Left ventricle myocardium inferior (tissue), 1 donor: ENCODE measurements around the gene DOCK3. TPM values are rescaled to one million over a fixed set of nuclear protein-coding genes. Genes with fewer than 3 reads are reported as not detected.
"Not testable (repeated sequence)": the region's sequence is repeated elsewhere in the genome, so short reads cannot be mapped to it uniquely, and the experiment has no call there.

ENCODE experiments used
- DNase-seq: peaks from one replicate; pipeline ENCODE4 v3.0.0-alpha.2; 2020
- H3K27ac ChIP-seq: fragments of 200-600 bp; replicated peaks from 2 replicates; pipeline ENCODE4 v1.8.0; 2021
- H3K27me3 ChIP-seq: fragments of 200-600 bp; 2 replicates; pipeline ENCODE4 v1.8.0; 2021; ENCODE audit warnings: low read depth
- H3K36me3 ChIP-seq: fragments of 200-600 bp; 2 replicates; pipeline ENCODE4 v1.8.0; 2021
- H3K4me1 ChIP-seq: fragments of 200-600 bp; 2 replicates; pipeline ENCODE4 v1.8.0; 2021
- H3K4me3 ChIP-seq: fragments of 200-600 bp; 2 replicates; pipeline ENCODE4 v1.8.0; 2021; ENCODE audit warnings: mild to moderate bottlenecking, moderate library complexity
- H3K9me3 ChIP-seq: fragments of 200-600 bp; replicated peaks from 2 replicates; pipeline ENCODE4 v1.8.0; 2021
- CTCF ChIP-seq: fragments of 200-600 bp; IDR thresholded peaks from 2 replicates; pipeline ENCODE4 v1.8.0; 2021; ENCODE audit warnings: antibody characterized with exemption, mild to moderate bottlenecking, borderline replicate concordance
- intact Hi-C: fragments of 100-400 bp; cut with micrococcal nuclease; formaldehyde crosslinking; loops from one replicate; pipeline ENCODE4 v1.11.0; 2022
- total RNA-seq: library from RNA; stranded (reverse); fragmentation: NEBNext Ultra II Directional; extraction: Animal tissue kit (Norgen Biotek cat#: 25700); gene quantifications from one replicate; pipeline ENCODE4 v1.2.1, GENCODE V29; 2021
- donor health status: DM: no; HTN: yes; CAD: no; lungs with severe emphysema.

DOCK3 gene
- total RNA-seq, 1 donor from 2014 or later: 3.9 TPM

- intact Hi-C loops: no loop called here
- peak overlapping the region; percentile 47 for H3K27ac ChIP-seq
Observed at GRCh38 chr3:50687127-50687751, 12.5 kb downstream of the DOCK3 start.

GRCh38 chr3:50687916-50688315 lies 13.2 kb downstream of the DOCK3 start:
- intact Hi-C loops: no loop called here
- Histone ChIP-seq H3K4me3 (no peak overlapping the region), H3K9me3 (no peaks in the 10 kb centered on the region), H3K27me3 (peaks cover 6% of the 10 kb centered on the region), H3K27ac (peak overlapping the region; percentile 47), H3K36me3 (no peaks in the 10 kb centered on the region), H3K4me1 (peaks cover 13% of the 10 kb centered on the region)
- no peak for TF ChIP-seq CTCF
- no peak for DNase-seq

More at GRCh38 chr3:50687127-50687751, 12.5 kb downstream of the DOCK3 start:
- H3K36me3 ChIP-seq: no peaks in the 10 kb centered on the region
- H3K9me3 ChIP-seq: no peaks in the 10 kb centered on the region
- H3K4me1 ChIP-seq: peaks cover 13% of the 10 kb centered on the region
- H3K4me3 ChIP-seq: no peak overlapping the region
- TF ChIP-seq CTCF: no peak
- DNase-seq: no peak
- H3K27me3 ChIP-seq: peaks cover 10% of the 10 kb centered on the region

- H3K27me3 ChIP-seq, H3K36me3 ChIP-seq, H3K27ac ChIP-seq, H3K4me3 ChIP-seq, intact Hi-C loops, H3K9me3 ChIP-seq, DNase-seq: not testable (repeated sequence)
- peaks cover 13% of the 10 kb centered on the region for H3K4me1 ChIP-seq
Observed at GRCh38 chr3:50688602-50689001, 13.9 kb downstream of the DOCK3 start.

GRCh38 chr3:50689558-50689957 lies 14.8 kb downstream of the DOCK3 start:
- Histone ChIP-seq H3K27me3 (no peaks in the 10 kb centered on the region), H3K4me1 (peaks cover 13% of the 10 kb centered on the region), H3K4me3 (no peak overlapping the region), H3K27ac (no peak overlapping the region), H3K9me3 (no peaks in the 10 kb centered on the region), H3K36me3 (no peaks in the 10 kb centered on the region)
- TF ChIP-seq CTCF: no peak
- intact Hi-C loops: no loop called here
- no peak for DNase-seq

GRCh38 chr3:50695031-50695430 lies 20.3 kb downstream of the DOCK3 start:
- no peak for DNase-seq
- Histone ChIP-seq H3K36me3 (no peaks in the 10 kb centered on the region), H3K4me1 (no peaks in the 10 kb centered on the region), H3K4me3 (no peak overlapping the region), H3K27ac (no peak overlapping the region), H3K27me3 (no peaks in the 10 kb centered on the region), H3K9me3 (peaks cover 12% of the 10 kb centered on the region)
- intact Hi-C loops: no loop called here
- TF ChIP-seq CTCF: no peak

GRCh38 chr3:50696276-50696675 lies 21.5 kb downstream of the DOCK3 start:
- Histone ChIP-seq H3K27me3 (no peaks in the 10 kb centered on the region), H3K27ac (no peak overlapping the region), H3K36me3 (no peaks in the 10 kb centered on the region), H3K4me3 (no peak overlapping the region), H3K9me3 (peaks cover 12% of the 10 kb centered on the region), H3K4me1 (no peaks in the 10 kb centered on the region)
- DNase-seq: no peak
- TF ChIP-seq CTCF: no peak
- intact Hi-C loops: no loop called here
